Naive B cell (primary cell): ENCODE data around the gene SNX17. TPM values are rescaled to one million over a fixed set of nuclear protein-coding genes. Genes with fewer than 3 reads are reported as not detected.
A peak's percentile ranks its signal among the peaks of the same experiment; 100 is the strongest.
"Not testable (repeated sequence)": the region's sequence is repeated elsewhere in the genome, so short reads cannot be mapped to it uniquely, and the experiment has no call there.

Source experiments
- ATAC-seq, 2 donors: fragments of 150-1000 bp; cut with Tn5 transposase; 2 replicates each; pipeline ENCODE4 v1.10.0; 2021; ENCODE audit warnings: low read depth in 2 of 2, mild to moderate bottlenecking in 2 of 2, moderate library complexity in 2 of 2
- DNase-seq: peaks from one replicate; pipeline ENCODE4 v3.0.0; 2022
- H3K27ac Mint-ChIP-seq, 6 donors: one replicate each; pipeline ENCODE4 v1.8.0; 2020 to 2022; ENCODE audit warnings: mild to moderate bottlenecking in 6 of 6, mixed read lengths in 6 of 6, moderate library complexity in 5 of 6, inconsistent platforms in 2 of 6
- H3K27me3 Mint-ChIP-seq, 3 donors: one replicate each; pipeline ENCODE4 v1.8.0; 2021 to 2022; ENCODE audit warnings: mixed read lengths in 3 of 3, mild to moderate bottlenecking in 1 of 3
- H3K36me3 Mint-ChIP-seq, 2 donors: one replicate each; pipeline ENCODE4 v1.8.0; 2020 to 2022; ENCODE audit warnings: mixed read lengths in 2 of 2, inconsistent platforms in 1 of 2, mild to moderate bottlenecking in 1 of 2
- H3K4me1 Mint-ChIP-seq, 3 donors: one replicate each; pipeline ENCODE4 v1.8.0; 2020 to 2022; ENCODE audit warnings: mixed read lengths in 3 of 3, inconsistent platforms in 1 of 3, mild to moderate bottlenecking in 1 of 3, moderate library complexity in 1 of 3
- H3K4me3 Mint-ChIP-seq, 8 donors: one replicate each; pipeline ENCODE4 v1.8.0; 2020 to 2022; ENCODE audit warnings: mild to moderate bottlenecking in 8 of 8, mixed read lengths in 8 of 8, moderate library complexity in 8 of 8, inconsistent platforms in 2 of 8
- H3K9me3 Mint-ChIP-seq, 7 donors: one replicate each; pipeline ENCODE4 v1.8.0; 2020 to 2022; ENCODE audit warnings: mixed read lengths in 7 of 7, mild to moderate bottlenecking in 5 of 7, inconsistent platforms in 2 of 7, moderate library complexity in 1 of 7
- polyA plus RNA-seq, 6 donors: library from polyadenylated mRNA; unstranded; fragments of 300-500 nt; fragmentation: Illumina TruSeq; gene quantifications; one replicate each; pipeline ENCODE4 v1.2.3, GENCODE V29; 2021; ENCODE audit warnings: low read depth in 6 of 6

The SNX17 gene
- polyA plus RNA-seq, 6 donors from 2014 or later, result 216 to 307 (median 256) TPM

GRCh38 chr2:27353386-27353761, 17.0 kb upstream of the SNX17 start:
- not testable (repeated sequence) for H3K27me3 Mint-ChIP-seq, H3K27ac Mint-ChIP-seq, H3K36me3 Mint-ChIP-seq, H3K9me3 Mint-ChIP-seq, ATAC-seq, DNase-seq
- H3K4me1 Mint-ChIP-seq, result peaks cover 37 to 71% (median 56%) of the 10 kb centered on the region in 3 donors
- H3K4me3 Mint-ChIP-seq, result peak overlapping the region in 1 of 8 donors; percentile 90

DNA sequence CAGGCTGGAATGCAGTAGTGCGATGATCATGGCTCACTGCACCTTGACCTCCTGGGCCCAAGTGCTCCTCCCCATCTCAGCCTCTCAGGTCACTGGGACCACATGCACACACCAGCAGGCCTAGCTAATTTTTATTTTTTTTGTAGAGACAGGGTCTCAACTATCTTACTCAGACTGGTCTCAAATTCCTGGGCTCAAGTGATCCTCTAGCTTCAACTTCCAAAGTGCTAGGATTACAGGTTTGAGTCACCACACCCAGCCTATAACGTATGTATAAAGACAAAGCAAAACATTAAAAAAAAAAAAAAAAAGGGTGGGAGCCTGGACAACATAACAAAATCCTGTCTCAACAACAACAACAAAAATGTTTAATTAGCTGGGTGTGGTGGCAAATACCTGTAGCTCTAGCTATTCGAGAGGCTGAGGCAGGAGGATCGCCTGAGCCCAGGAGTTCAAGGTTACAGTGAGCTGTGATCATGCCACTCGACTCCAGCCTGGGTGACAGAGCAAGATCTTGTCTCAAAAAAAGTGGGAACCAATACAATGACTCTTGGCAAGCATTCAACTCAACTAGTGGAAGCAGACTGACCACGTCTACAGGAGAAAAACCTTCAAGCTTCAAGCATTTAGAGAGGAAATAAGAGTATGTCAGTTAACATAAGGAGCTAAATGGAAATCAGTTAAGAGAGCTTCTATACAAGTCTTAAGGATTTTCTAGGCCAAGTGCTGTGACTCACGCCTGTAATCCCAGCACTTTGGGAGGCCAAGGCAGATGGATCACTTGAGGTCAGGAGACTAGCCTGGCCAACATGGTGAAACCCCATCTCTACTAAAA, 16.4 kb upstream of the SNX17 start:
- peak overlapping the region in 7 of 8 donors; percentile 24 to 90 (median 46) for H3K4me3 Mint-ChIP-seq
- no peaks in the 10 kb centered on the region for H3K9me3 Mint-ChIP-seq
- H3K27ac Mint-ChIP-seq, result peak overlapping the region in 3 of 6 donors; percentile 45 to 63 (median 59)
- no peak for DNase-seq
- peaks cover 41 to 74% (median 56%) of the 10 kb centered on the region in 3 donors for H3K4me1 Mint-ChIP-seq
- H3K36me3 Mint-ChIP-seq, result peaks cover 5 to 9% of the 10 kb centered on the region in 2 donors
- H3K27me3 Mint-ChIP-seq, result no peaks in the 10 kb centered on the region
- ATAC-seq, result no peak

- DNase-seq, result no peak
- Mint-ChIP-seq H3K27me3 (no peaks in the 10 kb centered on the region), H3K4me1 (peaks cover 41 to 71% (median 56%) of the 10 kb centered on the region in 3 donors)
These were observed 15.9 kb upstream of the SNX17 start for GRCh38 chr2:27354597-27354927.

DNA sequence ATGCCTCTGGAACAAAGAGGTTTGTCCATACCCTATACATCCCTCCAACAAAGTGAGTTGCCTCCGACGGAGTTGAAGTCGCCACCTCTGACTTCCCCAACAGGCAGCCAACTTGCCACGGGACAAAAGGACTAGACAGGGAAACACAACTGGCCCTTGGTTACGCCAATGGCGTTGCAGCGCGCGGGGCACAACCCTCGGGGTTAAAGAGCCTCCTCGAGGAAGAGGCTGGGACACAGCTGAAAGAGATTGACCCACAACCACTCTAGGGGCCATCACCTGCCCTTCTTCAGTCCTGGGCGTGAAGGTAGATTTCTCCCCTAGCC, 14.4 kb upstream of the SNX17 start:
- Mint-ChIP-seq H3K4me1 (peaks cover 35 to 63% (median 51%) of the 10 kb centered on the region in 3 donors), H3K4me3 (peak overlapping the region; percentile 90 to 100 (median 99)), H3K9me3 (no peaks in the 10 kb centered on the region), H3K36me3 (peaks cover 0 to 9% of the 10 kb centered on the region in 2 donors), H3K27ac (peak overlapping the region; percentile 98 to 100 (median 99)), H3K27me3 (no peaks in the 10 kb centered on the region)
- ATAC-seq (peak; percentile 18 to 26), DNase-seq (no peak)

More at GRCh38 chr2:27354597-27354927, 15.9 kb upstream of the SNX17 start:
- H3K9me3 Mint-ChIP-seq, result no peaks in the 10 kb centered on the region
- H3K36me3 Mint-ChIP-seq, result peaks cover 5 to 9% of the 10 kb centered on the region in 2 donors
- peak overlapping the region in 5 of 8 donors; percentile 20 to 90 (median 37) for H3K4me3 Mint-ChIP-seq
- peak overlapping the region in 2 of 6 donors; percentile 45 to 63 for H3K27ac Mint-ChIP-seq
- no peak for ATAC-seq

- Mint-ChIP-seq H3K27me3 (no peaks in the 10 kb centered on the region), H3K4me1 (peaks cover 35 to 59% (median 50%) of the 10 kb centered on the region in 3 donors), H3K36me3 (peaks cover 0 to 9% of the 10 kb centered on the region in 2 donors), H3K9me3 (no peaks in the 10 kb centered on the region), H3K27ac (peak within 1 kb of the TSS; percentile 98 to 100 (median 99)), H3K4me3 (peak within 1 kb of the TSS; percentile 90 to 100 (median 99))
- DNase-seq (peak; percentile 94), ATAC-seq (peak; percentile 82 to 86)
These were observed 13.8 kb upstream of the SNX17 start, which contains the start of gene GTF3C2 for GRCh38 chr2:27356382-27357181. Gene GTF3C2, minus strand, starts transcription at chr2:27356764. Its CDS starts 13,210 bp downstream, at chr2:27343554.

GRCh38 chr2:27362678-27363420, 7.6 kb upstream of the SNX17 start:
- H3K27me3 Mint-ChIP-seq, result no peaks in the 10 kb centered on the region
- no peak for ATAC-seq
- peaks cover 0 to 13% of the 10 kb centered on the region in 2 donors for H3K36me3 Mint-ChIP-seq
- no peak for DNase-seq
- H3K4me3 Mint-ChIP-seq, result peak overlapping the region in 1 of 8 donors; percentile 57
- H3K9me3 Mint-ChIP-seq, result no peaks in the 10 kb centered on the region
- peaks cover 8 to 9% (median 8%) of the 10 kb centered on the region in 3 donors for H3K4me1 Mint-ChIP-seq
- H3K27ac Mint-ChIP-seq, result peak overlapping the region in 1 of 6 donors; percentile 14

- Mint-ChIP-seq H3K36me3 (peaks cover 0 to 13% of the 10 kb centered on the region in 2 donors), H3K4me1 (peaks cover 5 to 6% (median 5%) of the 10 kb centered on the region in 3 donors), H3K9me3 (no peaks in the 10 kb centered on the region), H3K27ac (peak overlapping the region in 1 of 6 donors; percentile 47), H3K4me3 (peak overlapping the region in 1 of 8 donors; percentile 56), H3K27me3 (no peaks in the 10 kb centered on the region)
- DNase-seq, result no peak
- no peak for ATAC-seq
These were observed 6.5 kb upstream of the SNX17 start for GRCh38 chr2:27363933-27364332.

- H3K9me3 Mint-ChIP-seq, result no peaks in the 10 kb centered on the region
- H3K27ac Mint-ChIP-seq, result peak overlapping the region; percentile 57 to 98 (median 92)
- H3K4me3 Mint-ChIP-seq, result peak overlapping the region; percentile 83 to 99 (median 96)
- no peak for DNase-seq
- H3K36me3 Mint-ChIP-seq, result peaks cover 7 to 16% of the 10 kb centered on the region in 2 donors
- no peaks in the 10 kb centered on the region for H3K27me3 Mint-ChIP-seq
- peaks cover 36 to 44% (median 44%) of the 10 kb centered on the region in 3 donors for H3K4me1 Mint-ChIP-seq
- no peak for ATAC-seq
These were observed 868 bp upstream of the SNX17 start for GRCh38 chr2:27369471-27370025.

DNA sequence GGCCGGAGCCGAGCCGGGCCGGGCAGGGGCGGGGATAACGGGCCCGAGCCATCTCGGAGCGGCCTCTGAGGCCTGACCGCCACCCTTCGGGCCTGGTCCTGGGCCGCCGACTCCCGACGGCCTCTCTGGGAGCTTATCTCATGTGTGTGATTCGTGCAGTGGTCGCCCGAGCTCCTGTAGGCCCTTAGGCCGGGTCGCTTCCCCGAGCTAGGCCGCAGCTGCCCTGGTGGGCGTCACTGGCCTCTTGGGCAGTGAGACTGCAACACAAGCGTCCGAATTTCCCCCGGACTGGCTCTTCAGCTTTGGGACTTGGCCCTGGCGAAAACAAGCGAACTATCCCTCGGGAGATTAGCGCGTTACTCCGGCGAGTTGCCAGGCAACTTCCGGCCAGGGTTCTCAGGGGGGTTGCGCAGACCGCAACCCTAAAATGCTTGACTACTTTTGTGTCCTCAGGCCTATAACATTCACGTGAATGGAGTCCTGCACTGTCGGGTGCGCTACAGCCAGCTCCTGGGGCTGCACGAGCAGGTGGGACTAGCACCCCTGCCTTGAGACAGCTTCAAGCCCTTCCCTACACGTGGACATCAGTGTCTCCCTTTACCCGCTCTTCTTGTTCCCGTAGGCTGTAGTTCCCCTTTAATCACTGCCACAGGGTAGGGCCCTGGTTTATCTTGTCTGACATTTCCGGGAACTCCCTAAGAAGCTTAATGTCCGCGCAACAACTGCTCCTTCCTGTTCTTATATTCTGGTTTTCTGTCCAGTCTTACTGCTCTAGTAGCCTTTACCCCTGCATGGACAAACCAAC, 602 bp downstream of the SNX17 start:
- H3K36me3 Mint-ChIP-seq, result peaks cover 7 to 14% of the 10 kb centered on the region in 2 donors

DNA sequence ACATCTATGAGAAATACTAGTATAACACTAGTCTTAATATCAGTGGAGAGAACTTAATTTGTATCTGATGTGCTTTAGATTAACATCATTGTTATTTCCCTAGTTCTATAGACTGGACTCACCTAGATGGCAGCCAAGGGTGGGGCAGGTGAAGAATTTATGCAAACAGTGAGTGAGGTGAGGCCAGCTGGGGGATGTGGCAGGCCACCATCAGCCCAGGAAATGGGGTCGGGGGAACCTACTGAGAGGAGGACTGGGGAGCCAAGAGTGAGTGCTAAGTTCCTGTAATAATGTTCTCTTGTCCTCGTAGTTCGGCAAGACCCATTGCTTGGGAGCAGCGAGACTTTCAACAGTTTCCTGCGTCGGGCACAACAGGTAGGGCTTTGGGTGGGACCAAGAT, 2.5 kb downstream of the SNX17 start:
- H3K27ac Mint-ChIP-seq, result peak overlapping the region in 4 of 6 donors; percentile 58 to 95 (median 78)
- H3K9me3 Mint-ChIP-seq, result no peaks in the 10 kb centered on the region
- peak overlapping the region in 6 of 8 donors; percentile 35 to 96 (median 56) for H3K4me3 Mint-ChIP-seq
- peaks cover 10 to 15% of the 10 kb centered on the region in 2 donors for H3K36me3 Mint-ChIP-seq
- H3K4me1 Mint-ChIP-seq, result peaks cover 40 to 60% (median 48%) of the 10 kb centered on the region in 3 donors
- ATAC-seq (no peak), DNase-seq (no peak)
- no peaks in the 10 kb centered on the region for H3K27me3 Mint-ChIP-seq

More for the DNA sequence above, 602 bp downstream of the SNX17 start:
- Mint-ChIP-seq H3K4me3 (peak overlapping the region; percentile 83 to 99 (median 96)), H3K4me1 (peaks cover 40 to 48% (median 47%) of the 10 kb centered on the region in 3 donors), H3K9me3 (no peaks in the 10 kb centered on the region), H3K27ac (peak overlapping the region; percentile 92 to 98 (median 96)), H3K27me3 (no peaks in the 10 kb centered on the region)
- peak; percentile 71 for DNase-seq
- ATAC-seq, result peak; percentile 21 to 22

GRCh38 chr2:27373567-27373966, 3.2 kb downstream of the SNX17 start:
- Mint-ChIP-seq H3K36me3 (peaks cover 10 to 15% of the 10 kb centered on the region in 2 donors), H3K27me3 (no peaks in the 10 kb centered on the region), H3K27ac (peak overlapping the region in 4 of 6 donors; percentile 32 to 92 (median 45)), H3K4me1 (peaks cover 38 to 57% (median 46%) of the 10 kb centered on the region in 3 donors), H3K9me3 (no peaks in the 10 kb centered on the region), H3K4me3 (peak overlapping the region in 1 of 8 donors; percentile 15)
- DNase-seq, result no peak
- no peak for ATAC-seq
